ENCODE results near the gene GTPBP8. TPM values are rescaled to one million over a fixed set of nuclear protein-coding genes. Genes with fewer than 3 reads are reported as not detected.

Gene GTPBP8
- total RNA-seq, 1 donor from 2014 or later = 29.1 TPM

- Mint-ChIP-seq H3K4me1 (peaks cover 12% of the 10 kb centered on the region), H3K36me3 (no peaks in the 10 kb centered on the region), H3K4me3 (no peak overlapping the region), H3K9me3 (no peaks in the 10 kb centered on the region), H3K27ac (no peak overlapping the region), H3K27me3 (ENCODE audit: low read depth) (no peaks in the 10 kb centered on the region)
- peak; percentile 76 for TF ChIP-seq CTCF (IDR thresholded peaks at IDR 0.05; ENCODE audit: unreplicated experiment)
- no peak for DNase-seq (ENCODE audit: low spot score in 2 of 2, unreplicated experiment in 2 of 2)
Observed at GRCh38 chr3:112979244-112979832, 11.4 kb upstream of the GTPBP8 start.

- Mint-ChIP-seq H3K4me3 (no peak overlapping the region), H3K4me1 (peaks cover 20% of the 10 kb centered on the region), H3K36me3 (no peaks in the 10 kb centered on the region), H3K9me3 (no peaks in the 10 kb centered on the region), H3K27me3 (ENCODE audit: low read depth) (no peaks in the 10 kb centered on the region), H3K27ac (no peak overlapping the region)
- no peak for DNase-seq (ENCODE audit: low spot score in 2 of 2, unreplicated experiment in 2 of 2)
- no peak for TF ChIP-seq CTCF (IDR thresholded peaks at IDR 0.05; ENCODE audit: unreplicated experiment)
Observed at GRCh38 chr3:112980080-112980479, 10.7 kb upstream of the GTPBP8 start.

- Mint-ChIP-seq H3K36me3 (no peaks in the 10 kb centered on the region), H3K4me1 (peaks cover 26% of the 10 kb centered on the region), H3K27me3 (ENCODE audit: low read depth) (no peaks in the 10 kb centered on the region), H3K27ac (no peak overlapping the region), H3K4me3 (no peak overlapping the region), H3K9me3 (no peaks in the 10 kb centered on the region)
- DNase-seq (ENCODE audit: low spot score in 2 of 2, unreplicated experiment in 2 of 2) = no peak
- TF ChIP-seq CTCF (IDR thresholded peaks at IDR 0.05; ENCODE audit: unreplicated experiment) = no peak
Observed at GRCh38 chr3:112982710-112983109, 8.1 kb upstream of the GTPBP8 start.

DNA sequence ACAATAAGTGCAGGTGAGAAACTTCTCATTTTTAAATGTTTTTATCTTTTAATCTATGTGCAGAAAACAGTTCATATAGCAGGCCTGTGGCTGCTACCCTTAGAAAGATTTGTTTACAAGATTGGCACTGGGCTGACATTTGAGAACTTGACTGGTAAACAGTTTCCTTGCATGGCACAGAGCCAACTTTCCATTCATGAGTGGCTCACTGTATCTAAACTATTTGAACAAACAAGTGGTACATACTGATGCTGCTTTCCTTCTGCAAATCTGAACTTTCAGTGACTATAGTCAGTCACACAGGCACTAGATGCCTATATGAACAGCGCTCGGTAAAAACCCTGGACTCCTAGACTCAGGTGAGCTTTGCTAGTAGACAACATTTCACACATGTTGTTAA lies 6.3 kb upstream of the GTPBP8 start:
- no peaks in the 10 kb centered on the region for H3K36me3 Mint-ChIP-seq
- no peaks in the 10 kb centered on the region for H3K27me3 Mint-ChIP-seq (ENCODE audit: low read depth)
- no peak for DNase-seq (ENCODE audit: low spot score in 2 of 2, unreplicated experiment in 2 of 2)
- no peak overlapping the region for H3K27ac Mint-ChIP-seq
- H3K4me3 Mint-ChIP-seq = no peak overlapping the region
- no peak for TF ChIP-seq CTCF (IDR thresholded peaks at IDR 0.05; ENCODE audit: unreplicated experiment)
- H3K9me3 Mint-ChIP-seq = no peaks in the 10 kb centered on the region
- peaks cover 25% of the 10 kb centered on the region for H3K4me1 Mint-ChIP-seq

DNA sequence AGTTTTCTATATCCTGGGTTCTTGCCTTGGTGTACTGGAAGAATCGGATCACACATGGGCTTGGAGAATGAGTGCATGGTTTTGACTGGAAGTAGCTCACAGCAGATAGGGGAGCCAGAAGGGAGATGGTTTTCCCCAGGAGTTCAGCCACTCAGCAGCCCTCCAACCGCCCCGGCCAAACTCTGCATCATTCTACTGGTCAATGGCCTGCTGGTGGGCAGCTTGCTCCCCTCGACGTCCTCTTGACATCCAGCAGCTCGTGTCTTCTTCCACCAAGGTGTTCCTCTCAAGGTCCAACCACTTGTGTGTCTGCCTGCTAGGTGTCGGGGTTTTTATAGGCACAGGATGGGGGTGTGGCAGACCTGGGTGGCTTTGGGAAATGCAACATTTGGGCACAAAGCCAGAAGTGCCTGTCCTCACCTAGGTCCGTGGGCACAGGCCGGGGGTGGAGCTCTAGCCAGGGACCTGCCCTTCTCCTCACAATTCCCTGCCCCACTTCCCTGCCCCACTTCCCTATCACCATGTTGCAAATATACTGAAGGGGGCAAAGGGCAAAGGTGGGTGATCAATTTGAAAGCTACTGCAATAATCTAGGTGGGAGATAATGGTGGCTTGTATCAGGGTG lies 3.0 kb upstream of the GTPBP8 start:
- no peak for DNase-seq (ENCODE audit: low spot score in 2 of 2, unreplicated experiment in 2 of 2)
- no peak for TF ChIP-seq CTCF (IDR thresholded peaks at IDR 0.05; ENCODE audit: unreplicated experiment)
- no peaks in the 10 kb centered on the region for H3K9me3 Mint-ChIP-seq
- H3K27ac Mint-ChIP-seq = no peak overlapping the region
- no peaks in the 10 kb centered on the region for H3K27me3 Mint-ChIP-seq (ENCODE audit: low read depth)
- no peak overlapping the region for H3K4me3 Mint-ChIP-seq
- H3K4me1 Mint-ChIP-seq = peaks cover 47% of the 10 kb centered on the region
- no peaks in the 10 kb centered on the region for H3K36me3 Mint-ChIP-seq
